Spleen (tissue), 11 donors: ENCODE data around the gene SCRN2. TPM values are rescaled to one million over a fixed set of nuclear protein-coding genes. Genes with fewer than 3 reads are reported as not detected.

Experiments
- DNase-seq: peaks from one replicate; pipeline ENCODE4 v3.0.0-alpha.2; 2020
- H3K27ac ChIP-seq, 8 donors: fragments of 200-600 bp; sonication (generic) in 7 of 8; 1 replicate in 4 of 8; 2 replicates in 4 of 8; pipeline versions ENCODE4 v1.5.0 to v1.8.0; 2016 to 2021; ENCODE audit warnings: inconsistent platforms in 4 of 8, mild to moderate bottlenecking in 4 of 8, moderate library complexity in 1 of 8
- H3K27me3 ChIP-seq, 7 donors: fragments of 200-600 bp; sonication (generic) in 6 of 7; replicated peaks in 1 of 7; 1 replicate in 4 of 7; 2 replicates in 3 of 7; pipeline versions ENCODE4 v1.5.0 to v1.8.0; 2016 to 2021; ENCODE audit warnings: inconsistent platforms in 3 of 7, mild to moderate bottlenecking in 1 of 7
- H3K36me3 ChIP-seq, 6 donors: fragments of 200-600 bp; sonication (generic) in 5 of 6; 1 replicate in 4 of 6; 2 replicates in 2 of 6; pipeline versions ENCODE4 v1.5.0 to v1.8.0; 2016 to 2021; ENCODE audit warnings: inconsistent platforms in 2 of 6
- H3K4me1 ChIP-seq, 6 donors: fragments of 200-600 bp; sonication (generic) in 5 of 6; 1 replicate in 3 of 6; 2 replicates in 3 of 6; pipeline versions ENCODE4 v1.5.0 to v1.8.0; 2016 to 2021; ENCODE audit warnings: inconsistent platforms in 3 of 6
- H3K4me3 ChIP-seq, 8 donors: fragments of 200-600 bp; sonication (generic) in 7 of 8; 1 replicate in 4 of 8; 2 replicates in 4 of 8; pipeline versions ENCODE4 v1.5.0 to v1.8.0; 2016 to 2021; ENCODE audit warnings: inconsistent platforms in 4 of 8, mild to moderate bottlenecking in 4 of 8, moderate library complexity in 2 of 8
- H3K9me3 ChIP-seq, 8 donors: fragments of 200-600 bp; sonication (generic) in 7 of 8; 1 replicate in 4 of 8; 2 replicates in 4 of 8; pipeline versions ENCODE4 v1.5.0 to v1.8.0; 2016 to 2021; ENCODE audit warnings: inconsistent platforms in 4 of 8
- CTCF ChIP-seq, 11 experiments: fragments of 200-600 bp in 7 of 11; fragments of 450-650 bp in 4 of 11; sonication (generic) in 4 of 11; IDR thresholded peaks in 8 of 11; conservative IDR thresholded peaks in 3 of 11; 1 replicate in 7 of 11; 2 replicates in 4 of 11; pipeline versions ENCODE4 v1.4.0 to v1.8.0; 2016 to 2021; ENCODE audit warnings: antibody characterized with exemption in 11 of 11, inconsistent platforms in 4 of 11, mild to moderate bottlenecking in 1 of 11
- POLR2A ChIP-seq, 3 donors: fragments of 450-650 bp; IDR thresholded peaks; one replicate each; pipeline ENCODE4 v1.5.1; 2017; ENCODE audit warnings: antibody characterized with exemption in 3 of 3, mild to moderate bottlenecking in 1 of 3
- POLR2AphosphoS5 ChIP-seq, 3 donors: sonication (generic); formaldehyde crosslinking; IDR thresholded peaks; one replicate each; pipeline ENCODE4 v1.5.1; 2017; ENCODE audit warnings: antibody characterized with exemption in 3 of 3
- WGBS, 5 donors: extraction: QIAGEN DNeasy Blood & Tissue Kit in 3 of 5; methylation state at CpG; one replicate each; pipeline versions ENCODE4 v1.1.5 to v1.1.7; 2013 to 2018; 5-methylcytosine and 5-hydroxymethylcytosine counted together
- intact Hi-C: fragments of 100-400 bp; cut with DNase I; formaldehyde crosslinking; loops from one replicate; pipeline ENCODE4 v1.15.0; 2023; ENCODE audit warnings: low total_unique reads
- polyA plus RNA-seq, 3 donors: library from polyadenylated mRNA; stranded (reverse); fragments of 200-250 nt; gene quantifications; one replicate each; pipeline ENCODE4 v1.2.1, GENCODE V29; 2013
- total RNA-seq, 7 donors: library from RNA; depleted of rRNA in 3 of 7; stranded (reverse); fragments of >200 nt in 3 of 7; fragmentation: NEBNext Ultra II Directional in 4 of 7; extraction: Animal tissue kit (Norgen Biotek cat#: 25700) in 4 of 7; gene quantifications; one replicate each; pipeline versions ENCODE4 v1.1.0 to v1.2.1, GENCODE V29; 2016 to 2021
- donor health status: healthy with polysubstance abuse.
- donor health status: DM: no; HTN: no; CAD: no; lungs with moderate emphysema.
- donor health status: DM: no; HTN: no; CAD: no.
- donor health status: Bipolar disorder and iron deficiency.
- donor health status: healthy.
- donor health status: DM: no; HTN: no; CAD: no.
- donor health status: DM: yes; HTN: yes; CAD: no.

SCRN2 gene
- total and polyA plus RNA-seq, 10 donors, result 37.5 to 59.4 (median 49.7) TPM

DNA sequence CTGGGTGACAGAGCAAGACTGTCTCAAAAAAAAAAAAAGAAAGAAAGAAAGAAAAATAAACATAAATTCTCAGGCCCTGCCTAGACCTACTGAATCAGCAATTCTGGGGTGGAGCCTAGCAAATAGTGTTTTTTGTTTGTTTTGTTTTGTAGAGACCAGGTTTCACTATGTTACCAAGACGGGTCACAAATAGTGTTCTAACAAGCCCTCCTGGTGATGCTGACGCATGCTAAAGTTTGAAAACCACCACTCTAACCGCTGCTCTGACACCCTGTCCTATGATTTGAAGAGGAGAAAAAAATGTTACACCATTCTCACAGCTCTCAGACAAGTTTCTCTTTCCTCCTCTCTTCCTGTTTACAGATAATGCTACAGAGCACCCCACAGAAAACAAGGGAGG lies 11.2 kb downstream of the SCRN2 start:
- Histone ChIP-seq H3K27ac (peak overlapping the region; percentile 80 to 94 (median 90)), H3K4me3 (peak overlapping the region in 1 of 8 donors; percentile 96), H3K36me3 (peaks cover 0 to 46% (median 40%) of the 10 kb centered on the region in 6 donors), H3K9me3 (no peaks in the 10 kb centered on the region), H3K4me1 (peaks cover 9 to 66% (median 47%) of the 10 kb centered on the region in 6 donors), H3K27me3 (no peaks in the 10 kb centered on the region)
- intact Hi-C loops, result no loop called here
- 69 to 82% (median 79%) methylated on average over 3 of the region's 3 CpGs for WGBS, 5 donors
- DNase-seq, result no peak
- no peak for TF ChIP-seq CTCF (IDR thresholded peaks at IDR 0.05 in 8 of 11, conservative IDR thresholded peaks at IDR 0.05 in 3 of 11)
- TF ChIP-seq POLR2A (IDR thresholded peaks at IDR 0.05), result no peak
- peak in 1 of 3 donors; percentile 46 for TF ChIP-seq POLR2AphosphoS5 (IDR thresholded peaks at IDR 0.05)

DNA sequence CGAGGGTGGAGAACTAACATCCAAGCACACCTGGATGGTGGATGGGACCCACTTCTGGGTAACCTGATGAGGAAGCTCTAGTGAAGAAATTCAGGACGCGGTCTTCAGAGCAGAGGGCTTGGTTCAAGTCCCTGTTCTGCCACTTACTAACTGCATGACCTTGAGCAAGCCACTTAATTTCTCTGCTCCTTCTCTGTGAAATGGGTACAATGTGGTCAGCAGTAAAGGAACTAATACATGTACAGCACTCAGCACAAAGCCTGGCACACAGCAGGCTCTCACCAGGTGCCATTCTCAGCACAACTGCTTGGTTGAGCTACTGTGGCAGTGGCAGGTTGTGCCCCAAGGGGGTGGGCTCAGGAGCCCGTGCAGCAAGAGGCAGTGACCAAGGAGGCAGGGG lies 17.6 kb downstream of the SCRN2 start:
- intact Hi-C loops, result no loop called here
- no peak overlapping the region for H3K4me3 ChIP-seq
- H3K9me3 ChIP-seq, result no peaks in the 10 kb centered on the region
- H3K27me3 ChIP-seq, result no peaks in the 10 kb centered on the region
- H3K27ac ChIP-seq, result no peak overlapping the region
- H3K4me1 ChIP-seq, result peaks cover 19 to 48% (median 33%) of the 10 kb centered on the region in 6 donors
- no peak for TF ChIP-seq CTCF (IDR thresholded peaks at IDR 0.05 in 8 of 11, conservative IDR thresholded peaks at IDR 0.05 in 3 of 11)
- no peak for TF ChIP-seq POLR2AphosphoS5 (IDR thresholded peaks at IDR 0.05)
- TF ChIP-seq POLR2A (IDR thresholded peaks at IDR 0.05), result no peak
- H3K36me3 ChIP-seq, result peaks cover 3 to 74% (median 61%) of the 10 kb centered on the region in 6 donors
- DNase-seq, result no peak
- 84 to 98% (median 85%) methylated on average over 4 of the region's 4 CpGs for WGBS, 5 donors

DNA sequence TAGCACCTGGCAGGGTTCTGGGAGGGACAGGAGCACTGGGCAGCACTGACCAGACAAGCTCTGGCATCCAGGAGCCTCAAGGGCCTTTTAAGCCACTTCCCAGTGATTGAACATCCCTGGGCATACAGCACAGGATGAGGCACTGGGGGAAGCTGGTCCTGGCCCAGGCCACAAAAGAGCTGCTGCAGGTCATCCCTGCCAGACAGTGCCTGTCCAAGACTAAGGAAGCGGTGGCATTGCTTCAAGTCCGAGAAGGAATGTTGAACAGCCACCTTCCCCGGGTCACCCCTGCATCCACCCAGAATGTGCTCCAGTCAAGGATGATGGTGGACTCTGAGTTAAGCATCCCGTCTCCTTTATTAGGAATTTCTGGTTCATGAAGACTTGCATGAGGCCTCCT lies 18.3 kb downstream of the SCRN2 start:
- Histone ChIP-seq H3K4me3 (no peak overlapping the region), H3K9me3 (no peaks in the 10 kb centered on the region), H3K4me1 (peaks cover 19 to 43% (median 32%) of the 10 kb centered on the region in 6 donors), H3K27me3 (no peaks in the 10 kb centered on the region), H3K36me3 (peaks cover 3 to 74% (median 61%) of the 10 kb centered on the region in 6 donors), H3K27ac (peak overlapping the region in 2 of 8 donors; percentile 77 to 85)
- intact Hi-C loops, result no loop called here
- TF ChIP-seq CTCF (IDR thresholded peaks at IDR 0.05 in 8 of 11, conservative IDR thresholded peaks at IDR 0.05 in 3 of 11) (no peak), POLR2A (IDR thresholded peaks at IDR 0.05) (no peak), POLR2AphosphoS5 (IDR thresholded peaks at IDR 0.05) (no peak)
- no peak for DNase-seq
- WGBS, 5 donors, result 91 to 100% (median 97%) methylated on average over 1 to 4 of the region's 4 CpGs

DNA sequence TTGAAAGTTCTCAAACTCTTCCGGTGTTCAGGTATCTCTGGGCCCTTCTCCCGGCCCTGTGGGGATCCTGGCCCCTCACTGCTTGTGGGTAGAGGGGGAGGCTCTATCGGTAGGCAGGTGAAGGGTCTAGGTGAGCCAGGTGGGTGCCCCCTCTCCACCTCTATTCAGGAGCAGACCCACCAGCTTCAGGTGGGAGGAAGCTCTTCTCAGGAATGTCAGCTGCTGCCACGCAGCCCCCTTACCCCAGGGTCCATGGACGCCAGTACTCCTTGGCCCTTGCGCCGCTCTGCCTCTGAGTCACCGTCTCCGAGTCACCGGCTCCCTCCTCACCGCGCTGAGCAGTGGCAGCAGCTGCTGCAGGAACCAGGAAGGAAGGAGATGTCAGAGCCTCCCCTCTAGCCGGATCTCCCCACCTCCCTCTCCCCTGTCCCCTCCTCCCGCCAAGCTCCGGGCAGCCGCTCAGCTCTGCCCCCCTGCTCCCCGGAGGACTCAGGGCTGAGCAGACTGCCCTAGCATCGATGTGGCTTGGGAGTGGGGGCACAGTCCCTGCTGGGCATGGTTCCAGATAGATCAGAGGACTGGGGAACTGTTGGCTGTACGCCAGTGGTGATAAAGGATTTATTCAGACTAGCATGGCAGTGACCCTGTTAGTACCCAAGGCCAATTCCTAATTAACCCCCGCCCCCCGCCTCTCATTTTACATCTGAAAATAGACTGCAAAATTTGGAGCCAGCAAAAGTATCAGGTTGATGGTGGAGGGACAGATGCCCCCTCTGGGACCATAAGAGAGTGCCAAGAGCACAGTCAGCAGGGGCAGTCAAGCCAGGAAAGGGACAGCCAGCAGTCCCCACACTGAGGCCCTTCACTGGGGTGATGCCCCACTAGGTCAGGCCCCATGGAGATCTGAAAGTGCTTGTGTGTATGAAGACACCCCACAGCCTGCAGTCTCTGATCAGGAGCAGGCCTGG lies 19.4 kb downstream of the SCRN2 start, which contains the start of gene OSBPL7:
TSS of gene OSBPL7 (minus strand) at position 371 of the 968 bp plus-strand sequence. CDS start 1,516 bp downstream, outside the sequence.
- WGBS, 5 donors, result 6 to 9% (median 8%) methylated on average over 18 to 21 of the region's 21 CpGs
- H3K27ac ChIP-seq, result peak within 1 kb of the TSS; percentile 39 to 85 (median 68)

More for the DNA sequence above, 19.4 kb downstream of the SCRN2 start, which contains the start of gene OSBPL7:
- Histone ChIP-seq H3K4me1 (peaks cover 19 to 38% (median 32%) of the 10 kb centered on the region in 6 donors), H3K27me3 (no peaks in the 10 kb centered on the region), H3K4me3 (peak within 1 kb of the TSS; percentile 65 to 94 (median 73)), H3K36me3 (peaks cover 3 to 74% (median 61%) of the 10 kb centered on the region in 6 donors), H3K9me3 (no peaks in the 10 kb centered on the region)
- TF ChIP-seq POLR2AphosphoS5 (IDR thresholded peaks at IDR 0.05), result peak; percentile 87 to 89 (median 89)
- peak in 1 of 11 experiments; percentile 16 for TF ChIP-seq CTCF (IDR thresholded peaks at IDR 0.05 in 8 of 11, conservative IDR thresholded peaks at IDR 0.05 in 3 of 11)
- no peak for TF ChIP-seq POLR2A (IDR thresholded peaks at IDR 0.05)
- intact Hi-C loops, result no loop called here
- DNase-seq, result peak; percentile 94
